ENCODE data around the gene HOXD11. TPM values are rescaled to one million over a fixed set of nuclear protein-coding genes. Genes with fewer than 3 reads are reported as not detected.
A peak's percentile ranks its signal among the peaks of the same experiment; 100 is the strongest.

The HOXD11 gene
- total RNA-seq, 1 experiment from 2014 or later: not detected

DNA sequence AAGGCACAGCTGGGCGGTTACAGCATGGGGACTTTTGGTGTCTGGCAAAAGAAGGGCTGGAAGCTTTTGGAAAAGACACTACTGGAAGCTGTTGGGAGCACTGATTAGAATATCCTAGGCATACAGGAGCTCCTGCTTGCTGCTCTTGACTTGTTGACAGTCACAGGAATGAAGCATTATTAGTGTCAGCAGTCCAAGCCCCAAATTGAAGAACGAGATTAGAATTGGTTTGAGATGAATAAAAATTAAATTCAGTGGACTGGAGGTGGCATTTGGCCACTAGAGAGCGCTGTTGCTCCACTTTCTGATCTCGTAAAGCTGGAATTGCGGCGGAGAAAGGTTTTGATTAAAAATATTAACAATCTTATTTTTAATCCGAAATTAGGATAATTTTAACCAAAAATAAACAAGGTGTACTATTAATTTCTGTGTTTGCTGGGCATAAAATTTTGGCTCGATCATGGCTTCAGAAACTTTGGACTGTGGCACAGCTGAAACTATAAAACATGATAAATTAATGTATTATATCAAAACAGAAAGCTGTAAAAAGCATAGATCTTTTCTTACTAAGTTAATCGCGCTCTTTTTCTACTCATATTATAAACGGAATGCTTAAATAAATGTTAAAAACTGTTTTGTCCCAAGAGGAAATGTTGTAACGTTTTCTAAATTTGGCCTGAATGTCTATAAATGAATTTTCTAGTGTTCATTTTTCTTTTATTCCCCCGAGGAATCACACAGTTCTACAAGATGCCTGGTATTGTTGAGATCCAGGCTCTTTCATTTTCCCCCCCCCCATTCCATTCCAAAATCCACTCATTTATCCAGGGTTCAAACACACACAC lies 20.1 kb downstream of the HOXD11 start:
- POLR2A ChIA-PET: interaction anchor here (1.1 to 2.7 kb wide), 5 partner anchors 16 to 1021 kb away, joined by 3 to 13 read pairs (median 4); no protein-coding TSS in a partner anchor
- intact Hi-C loops (cut with micrococcal nuclease): loop anchor here (1.0 to 5.0 kb wide), 4 partner anchors 525 to 1035 kb away; no protein-coding TSS in a partner anchor
- CTCF ChIA-PET: interaction anchor here (0.6 to 4.4 kb wide), 71 partner anchors 10 to 1631 kb away, joined by 3 to 100 read pairs (median 4); partner anchors contain the start of gene HOXD10
- Mint-ChIP-seq H3K36me3 (ENCODE audit: insufficient read depth, unreplicated experiment) (no peaks in the 10 kb centered on the region), H3K4me3 (ENCODE audit: unreplicated experiment) (no peak overlapping the region), H3K27me3 (ENCODE audit: insufficient read depth, unreplicated experiment) (peaks cover 11% of the 10 kb centered on the region), H3K4me1 (ENCODE audit: insufficient read depth, unreplicated experiment) (no peaks in the 10 kb centered on the region), H3K9me3 (ENCODE audit: unreplicated experiment) (no peaks in the 10 kb centered on the region), H3K27ac (ENCODE audit: low read depth, unreplicated experiment) (no peak overlapping the region)
- peak; percentile 63 for DNase-seq (ENCODE audit: unreplicated experiment)
- TF ChIP-seq, protein P1, sequence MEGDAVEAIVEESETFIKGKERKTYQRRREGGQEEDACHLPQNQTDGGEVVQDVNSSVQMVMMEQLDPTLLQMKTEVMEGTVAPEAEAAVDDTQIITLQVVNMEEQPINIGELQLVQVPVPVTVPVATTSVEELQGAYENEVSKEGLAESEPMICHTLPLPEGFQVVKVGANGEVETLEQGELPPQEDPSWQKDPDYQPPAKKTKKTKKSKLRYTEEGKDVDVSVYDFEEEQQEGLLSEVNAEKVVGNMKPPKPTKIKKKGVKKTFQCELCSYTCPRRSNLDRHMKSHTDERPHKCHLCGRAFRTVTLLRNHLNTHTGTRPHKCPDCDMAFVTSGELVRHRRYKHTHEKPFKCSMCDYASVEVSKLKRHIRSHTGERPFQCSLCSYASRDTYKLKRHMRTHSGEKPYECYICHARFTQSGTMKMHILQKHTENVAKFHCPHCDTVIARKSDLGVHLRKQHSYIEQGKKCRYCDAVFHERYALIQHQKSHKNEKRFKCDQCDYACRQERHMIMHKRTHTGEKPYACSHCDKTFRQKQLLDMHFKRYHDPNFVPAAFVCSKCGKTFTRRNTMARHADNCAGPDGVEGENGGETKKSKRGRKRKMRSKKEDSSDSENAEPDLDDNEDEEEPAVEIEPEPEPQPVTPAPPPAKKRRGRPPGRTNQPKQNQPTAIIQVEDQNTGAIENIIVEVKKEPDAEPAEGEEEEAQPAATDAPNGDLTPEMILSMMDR (IDR thresholded peaks at IDR 0.05; ENCODE audit: unreplicated experiment): peak; percentile 76
- no TSS peak for BruUV-seq (replicated peaks)

DNA sequence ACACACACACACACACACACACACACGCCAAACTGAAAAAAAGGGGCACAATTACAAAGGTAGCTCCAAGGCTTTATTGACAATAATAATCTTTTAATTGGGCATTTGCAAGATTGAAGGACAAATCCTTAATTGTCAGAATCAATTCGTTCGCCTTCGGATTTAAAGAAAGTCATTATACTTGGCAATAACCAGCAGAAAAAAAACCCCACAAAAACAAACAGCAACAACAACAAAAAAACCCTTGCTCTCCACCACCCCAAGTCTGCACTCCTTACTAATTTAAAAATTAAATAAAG lies 20.6 kb downstream of the HOXD11 start:
- Mint-ChIP-seq H3K27ac (ENCODE audit: low read depth, unreplicated experiment) (no peak overlapping the region), H3K4me3 (ENCODE audit: unreplicated experiment) (no peak overlapping the region), H3K27me3 (ENCODE audit: insufficient read depth, unreplicated experiment) (peaks cover 11% of the 10 kb centered on the region), H3K9me3 (ENCODE audit: unreplicated experiment) (no peaks in the 10 kb centered on the region), H3K4me1 (ENCODE audit: insufficient read depth, unreplicated experiment) (no peaks in the 10 kb centered on the region), H3K36me3 (ENCODE audit: insufficient read depth, unreplicated experiment) (no peaks in the 10 kb centered on the region)
- no TSS peak for BruUV-seq (replicated peaks)
- TF ChIP-seq, protein P1 (IDR thresholded peaks at IDR 0.05; ENCODE audit: unreplicated experiment): no peak
- ChIA-PET CTCF (interaction anchor here (0.6 to 4.4 kb wide), 40 partner anchors 9 to 1631 kb away, joined by 3 to 100 read pairs (median 5); partner anchors contain the start of gene HOXD10), POLR2A (interaction anchor here (1.6 to 2.7 kb wide), 3 partner anchors 524 to 1021 kb away, joined by 4 to 13 read pairs (median 7); no protein-coding TSS in a partner anchor)
- no peak for DNase-seq (ENCODE audit: unreplicated experiment)
- intact Hi-C loops (cut with micrococcal nuclease): loop anchor here (1.0 to 5.0 kb wide), 4 partner anchors 525 to 1035 kb away; no protein-coding TSS in a partner anchor

DNA sequence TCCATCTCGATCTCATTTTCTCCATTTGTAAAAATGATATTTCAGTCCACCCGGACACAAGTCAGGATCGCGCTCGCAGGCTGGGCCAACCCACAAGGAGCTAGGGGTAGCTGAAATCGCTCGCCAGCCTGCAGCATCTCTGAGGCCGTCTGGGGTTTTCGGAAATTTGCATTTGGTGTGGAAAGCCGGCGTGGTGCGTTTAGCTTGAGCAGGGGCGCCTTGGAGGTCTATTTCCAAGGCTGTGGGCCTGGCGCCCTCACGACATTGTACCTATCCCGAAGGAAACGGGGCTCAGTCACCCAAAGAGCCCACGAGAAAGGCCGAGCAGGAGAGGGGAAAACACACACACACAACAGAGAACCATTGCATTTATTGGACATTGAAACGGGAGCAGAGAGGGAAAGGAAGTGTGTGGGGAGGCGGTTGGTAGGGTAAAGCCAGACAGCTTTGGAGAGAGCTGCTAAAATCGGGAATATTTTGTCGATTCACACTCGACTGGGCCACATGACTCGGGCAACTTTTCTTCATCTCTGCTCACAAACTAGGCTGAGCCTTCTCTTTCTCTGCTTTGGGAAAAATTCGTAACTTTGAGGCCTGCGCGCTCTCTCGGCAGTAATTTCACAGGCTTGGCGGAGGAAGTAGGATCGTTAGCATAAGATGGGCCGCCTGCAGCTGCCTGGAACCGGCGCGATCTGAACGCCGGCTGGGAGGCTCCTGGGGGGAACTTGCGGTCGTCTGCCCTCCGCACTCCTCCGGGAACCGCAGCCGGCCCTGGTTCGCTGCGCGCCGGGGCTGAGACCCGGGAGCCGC lies 21.3 kb downstream of the HOXD11 start:
- Mint-ChIP-seq H3K9me3 (ENCODE audit: unreplicated experiment) (no peaks in the 10 kb centered on the region), H3K27ac (ENCODE audit: low read depth, unreplicated experiment) (no peak overlapping the region), H3K4me3 (ENCODE audit: unreplicated experiment) (no peak overlapping the region), H3K36me3 (ENCODE audit: insufficient read depth, unreplicated experiment) (no peaks in the 10 kb centered on the region), H3K4me1 (ENCODE audit: insufficient read depth, unreplicated experiment) (no peaks in the 10 kb centered on the region), H3K27me3 (ENCODE audit: insufficient read depth, unreplicated experiment) (peaks cover 11% of the 10 kb centered on the region)
- ChIA-PET CTCF (interaction anchor here (0.5 to 4.4 kb wide), 27 partner anchors 9 to 1630 kb away, joined by 3 to 100 read pairs (median 5); no protein-coding TSS in a partner anchor), POLR2A (interaction anchor here (1.7 to 2.7 kb wide), 2 partner anchors 523 to 525 kb away, joined by 4 to 13 read pairs; no protein-coding TSS in a partner anchor)
- BruUV-seq (replicated peaks): no TSS peak
- TF ChIP-seq, protein P1 (IDR thresholded peaks at IDR 0.05; ENCODE audit: unreplicated experiment): no peak
- DNase-seq (ENCODE audit: unreplicated experiment): no peak
- intact Hi-C loops (cut with micrococcal nuclease): loop anchor here (5.0 kb wide), 1 partner anchor 1034 kb away; no protein-coding TSS in a partner anchor
